Stimulated activated CD4-positive, alpha-beta T cell treated with anti-CD3 and anti-CD28 coated beads, Interleukin-1b, Interleukin-23, amount 100 ng/mL, for 4 hours (primary cell): Measurements from ENCODE around the gene STUM.

Experiments
- DNase-seq, 2 donors: peaks; one replicate each; pipeline ENCODE4 v3.0.0-alpha.2; 2020; ENCODE audit warnings: low read depth in 2 of 2

Gene STUM

DNA sequence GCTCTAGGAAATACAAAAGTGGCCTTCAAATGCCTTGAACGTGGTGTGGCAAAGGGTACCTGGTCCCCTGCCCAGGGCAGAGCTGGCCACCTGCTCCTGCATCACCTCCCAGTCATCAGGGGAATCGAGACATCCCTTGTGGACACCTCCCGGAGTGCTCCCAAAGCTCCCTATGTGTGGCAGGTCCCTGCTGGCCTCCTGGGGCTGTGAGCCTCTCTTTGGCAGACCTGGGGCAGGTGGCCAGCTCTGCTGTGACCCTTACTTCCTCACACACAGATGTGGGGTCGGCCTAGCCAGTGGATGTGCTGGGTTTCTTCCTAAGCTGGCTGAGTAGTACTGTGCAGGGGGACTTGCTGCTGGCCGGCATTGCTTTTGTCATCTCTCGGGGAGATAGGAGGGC, 104.0 kb downstream of the STUM start:
- no peak for DNase-seq

DNA sequence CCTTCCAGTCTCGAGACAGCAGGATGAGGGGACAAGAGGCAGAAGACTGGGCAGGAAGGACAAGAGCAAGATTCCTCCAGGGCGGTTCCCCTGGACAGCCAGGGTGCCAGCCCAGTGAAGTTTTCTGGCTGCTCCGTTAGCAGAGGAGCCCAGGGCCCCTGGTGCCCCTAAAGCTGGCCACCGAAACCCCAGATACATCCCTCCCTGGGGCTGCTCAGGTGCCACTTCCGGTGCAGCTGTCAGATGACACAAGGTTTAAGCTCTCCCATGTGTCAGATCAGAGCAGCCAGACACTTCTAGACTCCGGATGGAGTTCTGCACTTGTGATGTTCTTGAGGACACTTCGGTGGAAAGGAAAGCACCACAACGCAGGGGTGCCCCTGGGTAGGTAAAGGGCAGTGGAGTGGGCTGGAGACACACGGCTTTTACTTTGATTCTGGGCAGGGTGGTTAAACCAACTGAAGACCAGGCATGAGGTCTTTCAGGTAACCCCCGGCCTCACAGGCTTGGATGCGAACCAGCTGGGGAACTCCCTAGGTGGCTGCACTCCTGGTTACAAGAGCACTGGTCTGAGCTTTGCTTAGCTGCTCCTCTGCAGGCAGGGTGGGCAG, 104.9 kb downstream of the STUM start:
- no peak for DNase-seq

DNA sequence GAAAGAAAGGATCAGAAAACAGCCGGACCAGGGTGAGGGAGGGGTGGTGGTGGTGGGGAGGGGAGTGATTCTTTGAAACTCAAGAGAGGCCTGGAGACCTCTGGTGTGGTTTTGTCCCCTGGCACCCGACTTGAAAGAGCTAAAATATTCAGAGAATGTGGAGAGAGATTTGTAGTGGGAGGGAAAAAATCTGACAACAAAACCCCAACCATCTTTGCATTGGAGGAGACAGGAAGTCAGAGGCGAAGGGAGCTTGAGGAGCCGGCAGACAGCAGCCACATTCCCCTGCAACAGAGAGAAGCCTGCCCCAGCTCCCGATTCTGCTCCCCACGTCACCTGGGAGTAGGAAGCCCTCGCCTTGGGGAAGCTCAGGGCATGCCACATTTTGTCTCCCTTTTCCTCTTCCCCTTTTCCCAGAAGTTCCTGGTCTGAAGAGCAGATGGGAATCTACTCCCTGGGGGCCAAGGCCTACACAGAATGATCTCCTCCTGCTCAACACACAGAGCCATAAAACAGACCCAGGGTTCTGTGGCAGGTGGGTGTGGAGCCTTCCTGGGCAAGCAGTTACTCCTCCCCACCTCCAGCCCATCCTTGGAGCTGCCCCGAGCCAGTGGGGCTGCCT, 105.6 kb downstream of the STUM start:
- no peak for DNase-seq

DNA sequence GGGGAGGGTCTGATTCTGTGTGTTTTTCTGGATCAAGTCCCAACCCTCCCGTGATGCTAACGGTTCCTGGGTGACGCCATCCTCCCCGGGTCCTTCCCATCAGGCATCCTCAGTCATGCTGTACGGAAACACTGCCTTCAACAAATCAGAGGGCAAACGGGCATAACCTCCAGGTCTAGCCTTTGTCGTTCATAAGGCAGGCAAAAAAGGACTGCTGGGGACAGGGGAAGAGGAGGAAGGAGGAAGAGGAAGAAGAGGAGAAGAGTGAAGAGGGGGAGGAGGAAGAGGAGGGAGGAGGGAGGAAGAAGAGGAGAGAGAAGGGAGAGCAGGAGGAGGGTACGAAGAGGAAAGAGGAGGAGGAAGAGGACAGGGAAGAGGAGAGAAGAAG, 106.1 kb downstream of the STUM start:
- DNase-seq = no peak

DNA sequence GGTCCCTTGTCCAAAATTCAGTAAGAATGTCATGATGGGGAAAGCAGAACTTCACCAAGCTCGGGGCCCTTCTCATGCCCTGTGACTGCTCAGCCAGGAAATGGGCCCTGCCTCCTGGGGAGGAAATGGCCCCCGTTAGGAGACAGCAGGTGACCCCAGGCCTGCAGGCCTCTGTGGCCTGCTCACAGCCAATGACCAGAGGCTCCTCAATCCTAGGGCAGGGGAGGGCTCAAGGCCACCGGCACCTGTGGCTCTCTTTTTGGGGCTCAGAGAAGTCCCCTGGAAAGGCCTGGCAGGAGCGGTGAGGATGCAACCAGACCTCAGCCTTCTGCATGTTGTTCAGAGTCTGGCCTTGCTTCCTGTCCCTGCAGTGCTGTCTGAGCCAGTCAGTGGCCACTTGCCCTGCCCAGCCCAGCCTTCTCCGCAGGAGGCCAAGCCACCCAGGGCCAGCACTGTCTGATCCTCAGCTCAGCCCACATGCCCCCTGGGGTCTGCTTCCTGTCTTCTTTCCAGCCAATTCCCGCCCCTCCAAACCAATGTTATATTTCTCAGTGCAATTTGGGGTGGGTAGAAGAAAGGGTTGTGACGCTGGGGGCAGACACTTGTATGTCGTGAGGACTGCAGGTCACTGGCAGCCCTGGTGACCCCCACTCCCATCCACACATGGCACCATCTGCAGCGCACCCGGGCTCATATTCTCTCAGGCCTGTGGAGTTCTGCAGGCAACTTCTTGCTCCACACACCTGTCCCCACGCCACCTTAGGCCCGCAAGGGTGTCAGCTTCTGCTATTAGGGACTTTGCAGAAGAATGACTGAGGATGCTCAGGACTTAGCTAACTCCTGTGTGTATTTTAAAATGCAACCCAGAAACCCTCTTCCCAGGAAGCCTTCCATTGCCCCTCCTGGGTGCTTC, 106.9 kb downstream of the STUM start:
- no peak for DNase-seq

DNA sequence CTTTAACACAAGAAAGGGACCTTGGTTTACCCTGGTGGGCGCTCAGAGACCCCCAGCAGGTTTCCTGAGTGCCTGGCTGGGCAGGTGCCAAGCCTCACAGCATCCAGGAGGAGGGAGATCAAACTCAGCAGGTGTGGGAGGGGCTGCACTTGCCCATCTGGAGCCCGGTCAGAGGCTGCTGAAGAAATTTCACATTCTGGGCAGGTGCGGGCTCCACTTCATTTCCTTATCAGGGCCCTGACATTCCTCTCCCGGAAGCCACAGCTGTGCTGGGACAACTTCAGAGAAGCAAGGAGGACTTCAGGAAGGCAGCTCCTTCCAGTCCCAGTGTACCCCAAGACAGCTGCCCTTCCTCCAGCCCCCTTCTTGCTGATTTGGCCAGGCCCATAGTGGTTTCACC, 107.6 kb downstream of the STUM start:
- no peak for DNase-seq

DNA sequence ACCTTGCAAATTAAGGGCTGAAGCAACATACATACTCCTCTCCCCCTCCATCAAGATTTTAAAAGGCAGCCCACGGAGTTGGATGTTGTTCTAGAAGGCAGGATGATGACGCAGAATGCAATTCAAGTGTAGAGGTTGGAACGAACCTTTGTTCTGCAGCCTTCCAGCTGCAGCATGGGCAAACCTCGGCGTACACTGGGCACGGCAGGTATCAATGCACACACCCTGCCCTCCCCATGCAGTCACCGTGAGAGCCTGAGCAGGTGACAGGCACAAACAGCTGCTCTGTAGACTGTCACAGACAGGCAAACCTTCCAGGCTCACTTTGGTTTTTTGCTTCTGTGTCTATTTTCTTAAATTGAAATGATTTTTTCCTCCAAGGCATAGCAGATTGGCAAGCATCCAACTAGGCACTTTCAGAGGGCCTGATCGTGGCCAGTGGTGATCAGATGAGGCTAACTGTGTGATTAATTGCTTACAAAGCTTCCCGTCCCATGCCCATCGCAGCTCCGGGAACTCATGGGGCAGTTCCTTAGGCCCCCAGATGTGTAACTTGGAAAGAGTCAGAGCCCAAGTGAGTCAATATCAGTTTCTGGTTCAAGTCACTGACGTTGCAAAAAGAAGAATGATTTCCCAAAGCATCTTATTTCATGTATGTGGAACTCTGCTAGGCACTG, 108.2 kb downstream of the STUM start:
- no peak for DNase-seq

DNA sequence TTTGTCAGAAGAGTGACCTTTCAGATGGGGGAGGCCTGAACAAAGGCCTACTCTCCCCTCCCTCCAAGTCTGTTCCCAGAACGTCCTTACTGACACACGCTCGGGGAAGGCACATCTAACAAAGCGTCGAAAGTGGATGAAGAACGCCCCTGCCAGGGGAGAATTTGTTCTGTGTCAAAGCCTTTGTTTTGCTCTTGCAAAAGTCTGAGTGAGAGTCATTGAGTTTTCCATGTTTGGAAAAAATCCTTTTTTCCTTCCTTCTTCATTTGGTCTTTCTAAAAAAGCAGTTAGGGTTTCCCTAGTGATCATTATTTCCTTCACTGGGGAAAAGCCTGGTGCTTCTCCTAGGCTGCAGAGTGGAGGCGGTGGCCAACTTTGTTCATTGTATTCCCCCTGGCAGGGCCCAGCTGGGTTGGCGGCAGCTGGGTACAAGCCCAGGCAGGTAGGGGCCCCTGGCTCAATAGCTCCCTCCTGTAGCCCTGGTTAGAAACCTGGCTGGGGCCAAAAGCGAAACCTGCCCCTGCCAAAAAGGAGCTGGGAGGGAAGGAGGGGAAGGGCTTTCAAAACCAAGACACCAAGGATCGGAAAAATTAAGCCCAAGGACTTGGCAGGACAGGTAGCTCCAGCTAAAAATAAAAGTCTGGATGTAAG, 109.5 kb downstream of the STUM start:
- no peak for DNase-seq

DNA sequence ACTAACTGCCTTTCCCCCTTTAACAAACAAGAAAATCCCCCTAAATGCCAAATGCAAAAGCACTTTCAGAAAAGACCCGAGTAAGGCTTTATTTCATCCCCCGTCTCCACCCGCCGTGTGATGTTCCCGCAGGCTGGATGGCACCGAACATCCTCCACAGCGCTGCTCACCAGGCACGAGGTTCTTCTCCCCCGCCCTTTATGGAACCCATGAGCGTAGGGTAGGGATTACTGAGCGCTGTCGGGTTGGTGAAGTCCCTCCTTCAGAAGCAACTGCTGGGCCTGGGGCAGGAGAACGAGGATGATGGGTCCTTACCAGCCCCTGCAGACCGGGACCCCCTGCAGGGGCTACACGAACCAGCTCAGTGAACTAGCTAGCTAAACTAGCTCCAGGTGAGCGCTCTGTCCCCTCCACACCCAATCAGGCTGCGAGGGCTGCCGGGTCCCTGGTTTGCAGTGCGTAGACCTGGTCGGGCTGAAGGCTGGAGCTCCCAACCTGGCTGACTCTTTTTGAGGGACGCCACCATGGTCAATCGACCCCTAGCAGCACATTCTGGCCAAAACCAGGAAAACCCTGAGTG, 110.1 kb downstream of the STUM start:
- DNase-seq = no peak
